Calu3 (cell line): ENCODE results near the gene ERFE. TPM values are rescaled to one million over a fixed set of nuclear protein-coding genes. Genes with fewer than 3 reads are reported as not detected.

Experiments used
- BruUV-seq: library from RNA; stranded (reverse); fragments of 400-500 nt; replicated peaks from 2 replicates; lab custom pipeline; 2021; lab: Mats Ljungman, UMichigan
- CTCF ChIA-PET: fragments of 300-600 bp; sonication (Branson Sonifier 250); formaldehyde crosslinking; loops from one replicate; lab custom pipeline; 2022; ENCODE audit warnings: antibody characterized with exemption; lab: Charles Lee
- DNase-seq: peaks from one replicate; pipeline ENCODE4 v3.0.0; 2022
- H3K27ac Mint-ChIP-seq: one replicate; pipeline ENCODE4 v1.8.0; 2022; ENCODE audit warnings: mixed read lengths; ENCODE audit not compliant: unreplicated experiment
- H3K27me3 Mint-ChIP-seq: one replicate; pipeline ENCODE4 v1.8.0; 2022; ENCODE audit warnings: mixed read lengths; ENCODE audit not compliant: unreplicated experiment
- H3K36me3 Mint-ChIP-seq: one replicate; pipeline ENCODE4 v1.8.0; 2022; ENCODE audit warnings: mild to moderate bottlenecking, moderate library complexity, mixed read lengths; ENCODE audit not compliant: insufficient read depth, unreplicated experiment
- H3K4me1 Mint-ChIP-seq: one replicate; pipeline ENCODE4 v1.8.0; 2022; ENCODE audit warnings: mild to moderate bottlenecking, low read depth, mixed read lengths; ENCODE audit not compliant: unreplicated experiment
- H3K4me3 Mint-ChIP-seq: one replicate; pipeline ENCODE4 v1.8.0; 2022; ENCODE audit warnings: mild to moderate bottlenecking, low read depth, moderate library complexity, mixed read lengths; ENCODE audit not compliant: unreplicated experiment
- H3K9me3 Mint-ChIP-seq: one replicate; pipeline ENCODE4 v1.8.0; 2022; ENCODE audit warnings: low read depth, mixed read lengths; ENCODE audit not compliant: unreplicated experiment
- CTCF ChIP-seq: fragments of 200-600 bp; IDR thresholded peaks from one replicate; pipeline ENCODE4 v1.8.0; 2022; ENCODE audit warnings: antibody characterized with exemption; ENCODE audit not compliant: unreplicated experiment
- intact Hi-C: fragments of 100-400 bp; cut with micrococcal nuclease; formaldehyde crosslinking; loops from one replicate; pipeline ENCODE4 v1.10.0; 2022; ENCODE audit not compliant: unreplicated experiment
- total RNA-seq: library from RNA; stranded (reverse); gene quantifications from 2 replicates; pipeline ENCODE4 v1.2.3, GENCODE V29; 2022

ERFE gene
- total RNA-seq, 1 experiment from 2014 or later: 4.0 TPM

GRCh38 chr2:238171575-238172187, 12.9 kb downstream of the ERFE start:
- no peak overlapping the region for H3K4me3 Mint-ChIP-seq
- DNase-seq: no peak
- no TSS peak for BruUV-seq
- TF ChIP-seq CTCF: no peak
- H3K27me3 Mint-ChIP-seq: no peaks in the 10 kb centered on the region
- H3K27ac Mint-ChIP-seq: no peak overlapping the region
- intact Hi-C loops: no loop called here
- CTCF ChIA-PET: no interaction called here
- H3K4me1 Mint-ChIP-seq: peaks cover 23% of the 10 kb centered on the region
- no peaks in the 10 kb centered on the region for H3K9me3 Mint-ChIP-seq
- peaks cover 48% of the 10 kb centered on the region for H3K36me3 Mint-ChIP-seq

GRCh38 chr2:238172439-238172838, 13.7 kb downstream of the ERFE start:
- peaks cover 48% of the 10 kb centered on the region for H3K36me3 Mint-ChIP-seq
- CTCF ChIA-PET: no interaction called here
- no peak for DNase-seq
- no peak for TF ChIP-seq CTCF
- H3K4me3 Mint-ChIP-seq: no peak overlapping the region
- H3K4me1 Mint-ChIP-seq: peaks cover 23% of the 10 kb centered on the region
- intact Hi-C loops: no loop called here
- H3K9me3 Mint-ChIP-seq: no peaks in the 10 kb centered on the region
- BruUV-seq: no TSS peak
- H3K27me3 Mint-ChIP-seq: no peaks in the 10 kb centered on the region
- no peak overlapping the region for H3K27ac Mint-ChIP-seq

GRCh38 chr2:238173692-238174091, 14.9 kb downstream of the ERFE start:
- CTCF ChIA-PET: no interaction called here
- intact Hi-C loops: no loop called here
- no peak for TF ChIP-seq CTCF
- H3K9me3 Mint-ChIP-seq: no peaks in the 10 kb centered on the region
- no peak overlapping the region for H3K27ac Mint-ChIP-seq
- peaks cover 45% of the 10 kb centered on the region for H3K36me3 Mint-ChIP-seq
- H3K4me3 Mint-ChIP-seq: no peak overlapping the region
- H3K4me1 Mint-ChIP-seq: peaks cover 21% of the 10 kb centered on the region
- no TSS peak for BruUV-seq
- no peaks in the 10 kb centered on the region for H3K27me3 Mint-ChIP-seq
- no peak for DNase-seq

- CTCF ChIA-PET: no interaction called here
- no peak for DNase-seq
Measured at GRCh38 chr2:238174291-238174690, 15.5 kb downstream of the ERFE start.

More at GRCh38 chr2:238174291-238174690, 15.5 kb downstream of the ERFE start:
- intact Hi-C loops: no loop called here
- Mint-ChIP-seq H3K27ac (no peak overlapping the region), H3K36me3 (peaks cover 51% of the 10 kb centered on the region), H3K4me3 (no peak overlapping the region), H3K9me3 (no peaks in the 10 kb centered on the region), H3K27me3 (no peaks in the 10 kb centered on the region), H3K4me1 (peaks cover 15% of the 10 kb centered on the region)
- TF ChIP-seq CTCF: no peak
- no TSS peak for BruUV-seq
